Prostate gland (tissue), 2 donors: ENCODE results near the gene DDX49. TPM values are rescaled to one million over a fixed set of nuclear protein-coding genes. Genes with fewer than 3 reads are reported as not detected.

Source experiments
- DNase-seq: peaks from one replicate; pipeline ENCODE4 v3.0.0-alpha.2; 2019; ENCODE audit warnings: low spot score
- H3K27ac ChIP-seq, 2 donors: fragments of 200-600 bp; sonication (generic); 2 replicates each; pipeline ENCODE4 v1.5.1; 2017 to 2019
- H3K27me3 ChIP-seq: fragments of 200-600 bp; sonication (generic); replicated peaks from 2 replicates; pipeline ENCODE4 v1.5.1; 2019; ENCODE audit not compliant: insufficient read depth
- H3K36me3 ChIP-seq, 2 donors: fragments of 200-600 bp; sonication (generic); 1 replicate in 1 of 2; 2 replicates in 1 of 2; pipeline versions ENCODE4 v1.5.1 to v1.8.1; 2017 to 2019
- H3K4me1 ChIP-seq: fragments of 200-600 bp; sonication (generic); replicated peaks from 2 replicates; pipeline ENCODE4 v1.5.1; 2019
- H3K4me3 ChIP-seq, 2 donors: fragments of 200-600 bp; sonication (generic); 2 replicates each; pipeline ENCODE4 v1.5.1; 2017 to 2019
- H3K9me3 ChIP-seq: fragments of 200-600 bp; sonication (generic); 2 replicates; pipeline ENCODE4 v1.5.1; 2017
- CTCF ChIP-seq, 4 experiments: fragments of 200-600 bp in 2 of 4; fragments of 450-650 bp in 2 of 4; sonication (generic) in 2 of 4; IDR thresholded peaks; 1 replicate in 3 of 4; 2 replicates in 1 of 4; pipeline ENCODE4 v1.5.1; 2016 to 2019; ENCODE audit warnings: antibody characterized with exemption in 4 of 4, mild to moderate bottlenecking in 2 of 4, moderate library complexity in 2 of 4
- POLR2A ChIP-seq: fragments of 450-650 bp; IDR thresholded peaks from one replicate; pipeline ENCODE4 v1.6.1; 2016; ENCODE audit warnings: antibody characterized with exemption, mild to moderate bottlenecking
- POLR2AphosphoS5 ChIP-seq: sonication (generic); formaldehyde crosslinking; IDR thresholded peaks from one replicate; pipeline ENCODE4 v1.6.1; 2017; ENCODE audit warnings: antibody characterized with exemption
- WGBS: methylation state at CpG from one replicate; pipeline ENCODE4 v1.1.5; 2018; 5-methylcytosine and 5-hydroxymethylcytosine counted together
- intact Hi-C: fragments of 100-400 bp; cut with DNase I; formaldehyde crosslinking; loops from one replicate; pipeline ENCODE4 v1.14.2; 2022
- total RNA-seq, 2 donors: library from RNA; depleted of rRNA; stranded (reverse); fragments of >200 nt; gene quantifications; one replicate each; pipeline ENCODE4 v1.1.0, GENCODE V29; 2016

DDX49 gene
- total RNA-seq, 2 donors from 2014 or later: 72.0 to 91.2 TPM

- no peaks in the 10 kb centered on the region for H3K27me3 ChIP-seq
- intact Hi-C loops: no loop called here
- no peaks in the 10 kb centered on the region for H3K4me1 ChIP-seq
- H3K27ac ChIP-seq: no peak overlapping the region
- no peak for TF ChIP-seq CTCF (IDR thresholded peaks at IDR 0.05)
- TF ChIP-seq POLR2AphosphoS5: no peak
- no peak for TF ChIP-seq POLR2A
- no peak overlapping the region for H3K4me3 ChIP-seq
- no peaks in the 10 kb centered on the region for H3K36me3 ChIP-seq
- H3K9me3 ChIP-seq: no peaks in the 10 kb centered on the region
- DNase-seq: no peak
- WGBS: 96% methylated on average over 3 of the region's 3 CpGs
Measured at GRCh38 chr19:18954094-18954493, 34.6 kb downstream of the DDX49 start.

GRCh38 chr19:18955042-18955441 is 35.5 kb downstream of the DDX49 start:
- TF ChIP-seq POLR2A (no peak), POLR2AphosphoS5 (no peak), CTCF (IDR thresholded peaks at IDR 0.05) (no peak)
- H3K4me3 ChIP-seq: no peak overlapping the region
- no peak overlapping the region for H3K27ac ChIP-seq
- H3K36me3 ChIP-seq: no peaks in the 10 kb centered on the region
- no peaks in the 10 kb centered on the region for H3K9me3 ChIP-seq
- DNase-seq: no peak
- H3K4me1 ChIP-seq: no peaks in the 10 kb centered on the region
- intact Hi-C loops: no loop called here
- H3K27me3 ChIP-seq: no peaks in the 10 kb centered on the region
- 94% methylated on average over 2 of the region's 2 CpGs for WGBS

GRCh38 chr19:18960370-18960769 is 40.9 kb downstream of the DDX49 start:
- intact Hi-C loops: no loop called here
- TF ChIP-seq POLR2A (no peak), POLR2AphosphoS5 (no peak), CTCF (IDR thresholded peaks at IDR 0.05) (no peak)
- no peak overlapping the region for H3K4me3 ChIP-seq
- H3K4me1 ChIP-seq: no peaks in the 10 kb centered on the region
- H3K9me3 ChIP-seq: no peaks in the 10 kb centered on the region
- WGBS: 91% methylated on average over 4 of the region's 4 CpGs
- H3K27ac ChIP-seq: no peak overlapping the region
- H3K36me3 ChIP-seq: no peaks in the 10 kb centered on the region
- H3K27me3 ChIP-seq: no peaks in the 10 kb centered on the region
- DNase-seq: no peak

GRCh38 chr19:18961767-18962620 is 42.5 kb downstream of the DDX49 start:
- Histone ChIP-seq H3K27ac (no peak overlapping the region), H3K36me3 (no peaks in the 10 kb centered on the region), H3K4me1 (no peaks in the 10 kb centered on the region), H3K4me3 (no peak overlapping the region), H3K27me3 (no peaks in the 10 kb centered on the region), H3K9me3 (no peaks in the 10 kb centered on the region)
- intact Hi-C loops: no loop called here
- no peak for DNase-seq
- TF ChIP-seq CTCF (IDR thresholded peaks at IDR 0.05) (no peak), POLR2A (no peak), POLR2AphosphoS5 (no peak)
- WGBS: 27% methylated on average over 26 of the region's 26 CpGs

- Histone ChIP-seq H3K27me3 (no peaks in the 10 kb centered on the region), H3K9me3 (no peaks in the 10 kb centered on the region), H3K4me3 (no peak overlapping the region), H3K4me1 (no peaks in the 10 kb centered on the region), H3K27ac (no peak overlapping the region), H3K36me3 (no peaks in the 10 kb centered on the region)
- intact Hi-C loops: no loop called here
- DNase-seq: no peak
- 94% methylated on average over 9 of the region's 9 CpGs for WGBS
- no peak for TF ChIP-seq CTCF (IDR thresholded peaks at IDR 0.05)
Measured at GRCh38 chr19:18964121-18964520, 44.6 kb downstream of the DDX49 start.
